ENCODE measurements around the gene PLA2G4F.

Gene PLA2G4F

DNA sequence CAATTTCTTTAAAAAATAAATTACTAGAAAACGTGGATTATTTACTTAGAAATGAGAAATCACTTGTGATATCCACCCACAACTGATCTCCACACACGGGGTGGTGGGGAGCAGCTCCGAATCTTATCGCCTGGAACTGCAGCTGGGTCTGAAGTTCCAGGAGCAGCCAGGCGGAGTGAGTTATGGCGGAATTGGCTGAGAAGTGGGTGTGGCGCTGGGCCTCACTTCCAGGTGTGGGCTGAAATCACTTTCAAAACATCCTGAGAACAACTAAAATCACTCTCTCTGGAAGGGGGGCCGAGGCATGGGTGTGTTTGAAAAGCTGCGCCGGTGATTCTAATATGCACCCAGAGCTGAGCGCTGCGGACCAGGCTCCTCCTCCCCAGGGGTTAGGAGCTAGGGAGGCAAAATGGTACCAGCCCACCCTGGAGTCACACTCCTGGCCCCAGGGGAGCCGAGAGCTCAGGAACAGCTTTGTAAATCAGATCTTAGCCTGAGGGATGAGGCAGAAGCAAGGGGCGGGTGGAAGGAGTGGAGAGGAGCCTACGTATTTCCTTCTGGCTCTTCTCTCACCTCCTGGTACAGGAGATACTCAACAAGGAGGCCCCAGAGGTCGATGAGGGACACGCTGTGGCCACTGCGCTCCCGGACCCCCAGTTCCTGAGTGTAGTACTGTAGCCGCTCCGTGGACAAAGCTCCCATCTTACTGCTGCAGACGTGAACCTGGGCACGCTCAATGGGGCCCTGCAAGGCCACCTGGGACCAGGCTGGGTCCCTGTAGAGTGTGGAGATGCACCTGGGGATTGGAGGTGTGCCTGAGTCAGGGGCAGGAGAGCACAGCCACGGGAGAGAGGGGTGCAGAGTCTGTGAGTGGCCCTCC lies 9.6 kb downstream of the PLA2G4F start:
- CTCF ChIA-PET: interaction anchor here (0.8 kb wide), 1 partner anchor 9 kb away, joined by 3 read pairs; no protein-coding TSS in a partner anchor
- POLR2A ChIA-PET: no interaction called here
- Histone ChIP-seq H3K36me3 (ENCODE audit: control insufficient read depth in 2 of 2, insufficient read depth in 1 of 2, low read length in 2 of 2) (no peaks in the 10 kb centered on the region), H3K4me1 (ENCODE audit: control insufficient read depth, insufficient read depth, low read length) (no peaks in the 10 kb centered on the region), H3K27ac (ENCODE audit: extremely low read depth, low read depth, low read length) (no peak overlapping the region), H3K9me3 (ENCODE audit: control insufficient read depth, insufficient read depth, low read depth, low read length) (no peaks in the 10 kb centered on the region), H3K4me3 (ENCODE audit: low read depth, low read length) (no peak overlapping the region)
- no peak for TF ChIP-seq MYNN (tag by site-specific recombination; IDR thresholded peaks at IDR 0.05; ENCODE audit: borderline replicate concordance)
- TF ChIP-seq, protein P1, sequence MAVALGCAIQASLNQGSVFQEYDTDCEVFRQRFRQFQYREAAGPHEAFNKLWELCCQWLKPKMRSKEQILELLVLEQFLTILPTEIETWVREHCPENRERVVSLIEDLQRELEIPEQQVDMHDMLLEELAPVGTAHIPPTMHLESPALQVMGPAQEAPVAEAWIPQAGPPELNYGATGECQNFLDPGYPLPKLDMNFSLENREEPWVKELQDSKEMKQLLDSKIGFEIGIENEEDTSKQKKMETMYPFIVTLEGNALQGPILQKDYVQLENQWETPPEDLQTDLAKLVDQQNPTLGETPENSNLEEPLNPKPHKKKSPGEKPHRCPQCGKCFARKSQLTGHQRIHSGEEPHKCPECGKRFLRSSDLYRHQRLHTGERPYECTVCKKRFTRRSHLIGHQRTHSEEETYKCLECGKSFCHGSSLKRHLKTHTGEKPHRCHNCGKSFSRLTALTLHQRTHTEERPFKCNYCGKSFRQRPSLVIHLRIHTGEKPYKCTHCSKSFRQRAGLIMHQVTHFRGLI (tag by site-specific recombination; IDR thresholded peaks at IDR 0.05): no peak
- TF ChIP-seq ZNF202 (tag by site-specific recombination; IDR thresholded peaks at IDR 0.05; ENCODE audit: borderline replicate concordance): no peak
- TF ChIP-seq GLIS2 (tag by site-specific recombination; IDR thresholded peaks at IDR 0.05): no peak
- TF ChIP-seq, protein P2, sequence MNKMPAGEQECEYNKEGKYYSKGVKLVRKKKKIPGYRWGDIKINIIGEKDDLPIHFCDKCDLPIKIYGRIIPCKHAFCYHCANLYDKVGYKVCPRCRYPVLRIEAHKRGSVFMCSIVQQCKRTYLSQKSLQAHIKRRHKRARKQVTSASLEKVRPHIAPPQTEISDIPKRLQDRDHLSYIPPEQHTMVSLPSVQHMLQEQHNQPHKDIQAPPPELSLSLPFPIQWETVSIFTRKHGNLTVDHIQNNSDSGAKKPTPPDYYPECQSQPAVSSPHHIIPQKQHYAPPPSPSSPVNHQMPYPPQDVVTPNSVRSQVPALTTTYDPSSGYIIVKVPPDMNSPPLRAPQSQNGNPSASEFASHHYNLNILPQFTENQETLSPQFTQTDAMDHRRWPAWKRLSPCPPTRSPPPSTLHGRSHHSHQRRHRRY (tag by site-specific recombination; IDR thresholded peaks at IDR 0.05): no peak
- TF ChIP-seq ZNF302 (tag by site-specific recombination; IDR thresholded peaks at IDR 0.05; ENCODE audit: low read depth): no peak
- no peak for TF ChIP-seq ZBTB7A (tag by site-specific recombination; IDR thresholded peaks at IDR 0.05; ENCODE audit: low read depth)
- no peak for TF ChIP-seq KLF10 (tag by site-specific recombination; IDR thresholded peaks at IDR 0.05)
- TF ChIP-seq, protein P3, sequence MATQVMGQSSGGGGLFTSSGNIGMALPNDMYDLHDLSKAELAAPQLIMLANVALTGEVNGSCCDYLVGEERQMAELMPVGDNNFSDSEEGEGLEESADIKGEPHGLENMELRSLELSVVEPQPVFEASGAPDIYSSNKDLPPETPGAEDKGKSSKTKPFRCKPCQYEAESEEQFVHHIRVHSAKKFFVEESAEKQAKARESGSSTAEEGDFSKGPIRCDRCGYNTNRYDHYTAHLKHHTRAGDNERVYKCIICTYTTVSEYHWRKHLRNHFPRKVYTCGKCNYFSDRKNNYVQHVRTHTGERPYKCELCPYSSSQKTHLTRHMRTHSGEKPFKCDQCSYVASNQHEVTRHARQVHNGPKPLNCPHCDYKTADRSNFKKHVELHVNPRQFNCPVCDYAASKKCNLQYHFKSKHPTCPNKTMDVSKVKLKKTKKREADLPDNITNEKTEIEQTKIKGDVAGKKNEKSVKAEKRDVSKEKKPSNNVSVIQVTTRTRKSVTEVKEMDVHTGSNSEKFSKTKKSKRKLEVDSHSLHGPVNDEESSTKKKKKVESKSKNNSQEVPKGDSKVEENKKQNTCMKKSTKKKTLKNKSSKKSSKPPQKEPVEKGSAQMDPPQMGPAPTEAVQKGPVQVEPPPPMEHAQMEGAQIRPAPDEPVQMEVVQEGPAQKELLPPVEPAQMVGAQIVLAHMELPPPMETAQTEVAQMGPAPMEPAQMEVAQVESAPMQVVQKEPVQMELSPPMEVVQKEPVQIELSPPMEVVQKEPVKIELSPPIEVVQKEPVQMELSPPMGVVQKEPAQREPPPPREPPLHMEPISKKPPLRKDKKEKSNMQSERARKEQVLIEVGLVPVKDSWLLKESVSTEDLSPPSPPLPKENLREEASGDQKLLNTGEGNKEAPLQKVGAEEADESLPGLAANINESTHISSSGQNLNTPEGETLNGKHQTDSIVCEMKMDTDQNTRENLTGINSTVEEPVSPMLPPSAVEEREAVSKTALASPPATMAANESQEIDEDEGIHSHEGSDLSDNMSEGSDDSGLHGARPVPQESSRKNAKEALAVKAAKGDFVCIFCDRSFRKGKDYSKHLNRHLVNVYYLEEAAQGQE (tag by site-specific recombination; IDR thresholded peaks at IDR 0.05): no peak
- no peak for TF ChIP-seq HOXA7 (CRISPR knock-in tag; IDR thresholded peaks at IDR 0.05; ENCODE audit: borderline replicate concordance)
- TF ChIP-seq ZNF138 (tag by site-specific recombination; IDR thresholded peaks at IDR 0.05; ENCODE audit: borderline replicate concordance): no peak
- no peak for TF ChIP-seq ZFP41 (tag by site-specific recombination; IDR thresholded peaks at IDR 0.05; ENCODE audit: borderline replicate concordance)
- TF ChIP-seq ZNF596 (tag by site-specific recombination; IDR thresholded peaks at IDR 0.05): no peak
- TF ChIP-seq ZNF521 (tag by site-specific recombination; IDR thresholded peaks at IDR 0.05): no peak
- TF ChIP-seq ZNF555 (tag by site-specific recombination; conservative IDR thresholded peaks at IDR 0.05): no peak
- no peak for TF ChIP-seq ZNF626 (tag by site-specific recombination; IDR thresholded peaks at IDR 0.05)
- TF ChIP-seq TRIM28 (IDR thresholded peaks at IDR 0.05; ENCODE audit: borderline replicate concordance, low read length): no peak
- TF ChIP-seq, protein P4, sequence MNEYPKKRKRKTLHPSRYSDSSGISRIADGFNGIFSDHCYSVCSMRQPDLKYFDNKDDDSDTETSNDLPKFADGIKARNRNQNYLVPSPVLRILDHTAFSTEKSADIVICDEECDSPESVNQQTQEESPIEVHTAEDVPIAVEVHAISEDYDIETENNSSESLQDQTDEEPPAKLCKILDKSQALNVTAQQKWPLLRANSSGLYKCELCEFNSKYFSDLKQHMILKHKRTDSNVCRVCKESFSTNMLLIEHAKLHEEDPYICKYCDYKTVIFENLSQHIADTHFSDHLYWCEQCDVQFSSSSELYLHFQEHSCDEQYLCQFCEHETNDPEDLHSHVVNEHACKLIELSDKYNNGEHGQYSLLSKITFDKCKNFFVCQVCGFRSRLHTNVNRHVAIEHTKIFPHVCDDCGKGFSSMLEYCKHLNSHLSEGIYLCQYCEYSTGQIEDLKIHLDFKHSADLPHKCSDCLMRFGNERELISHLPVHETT (tag by site-specific recombination; IDR thresholded peaks at IDR 0.05): no peak
- TF ChIP-seq ZNF707 (tag by site-specific recombination; IDR thresholded peaks at IDR 0.05): no peak
- TF ChIP-seq ZNF549 (tag by site-specific recombination; IDR thresholded peaks at IDR 0.05): no peak

Data from HEK293 (cell line).